Measurements from ENCODE around the gene SBF2.

Gene SBF2

DNA sequence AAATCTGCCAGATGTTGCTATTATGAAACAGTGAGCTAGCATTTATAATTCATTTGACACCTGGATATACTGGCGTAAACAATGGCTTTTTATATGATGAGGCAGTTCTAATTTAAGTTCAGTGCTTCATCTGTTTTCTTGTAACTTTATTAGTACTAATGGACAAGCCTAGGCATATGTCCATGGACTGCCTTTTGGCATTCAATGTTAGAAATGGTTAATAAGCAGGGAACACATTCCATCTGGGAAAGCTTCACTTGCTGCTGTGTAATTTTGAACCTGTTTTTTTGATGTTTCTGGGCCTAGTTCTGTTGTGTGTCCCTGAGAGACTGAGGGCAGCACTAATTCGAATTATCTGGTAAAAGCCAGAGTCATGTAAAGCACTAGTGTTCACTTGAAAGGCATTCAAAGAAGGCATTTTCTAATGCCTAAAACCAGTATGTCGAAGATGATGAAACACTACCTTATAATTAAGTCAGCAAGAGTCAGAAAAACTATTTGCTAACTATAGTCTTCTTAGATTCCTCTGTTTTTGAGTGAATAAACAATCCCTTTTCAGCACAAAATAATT lies 491.6 kb downstream of the SBF2 start:
- Histone ChIP-seq H3K36me3 (ENCODE audit: control insufficient read depth, insufficient read depth, low read length) (no peaks in the 10 kb centered on the region), H3K4me1 (ENCODE audit: control insufficient read depth, insufficient read depth, low read length) (no peaks in the 10 kb centered on the region), H3K9me3 (ENCODE audit: control insufficient read depth, low read length) (no peaks in the 10 kb centered on the region), H3K27me3 (ENCODE audit: control insufficient read depth, insufficient read depth, low read length) (no peaks in the 10 kb centered on the region), H3K9ac (ENCODE audit: low read length) (no peak overlapping the region), H3K4me3 (ENCODE audit: low read length) (no peak overlapping the region)

DNA sequence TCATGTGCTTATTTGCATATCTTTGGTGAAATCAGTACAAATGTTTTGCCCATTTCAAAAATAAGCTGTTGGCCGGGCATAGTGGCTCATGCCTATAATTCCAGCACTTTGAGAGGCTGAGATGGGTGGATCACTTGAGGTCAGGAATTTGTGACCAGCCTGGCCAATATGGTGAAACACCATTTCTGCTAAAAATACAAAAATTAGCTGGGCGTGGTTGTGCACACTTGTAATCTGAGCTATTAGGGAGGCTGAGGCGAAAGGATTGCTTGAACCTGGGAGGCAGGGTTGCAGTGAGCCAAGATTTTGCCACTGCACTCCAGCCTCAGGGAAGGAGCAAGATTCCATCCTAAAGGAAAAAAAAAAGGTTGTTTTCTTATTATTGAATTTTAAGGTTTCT lies 494.1 kb downstream of the SBF2 start:
- Histone ChIP-seq H3K4me1 (ENCODE audit: control insufficient read depth, insufficient read depth, low read length) (no peaks in the 10 kb centered on the region), H3K4me3 (ENCODE audit: low read length) (no peak overlapping the region), H3K9me3 (ENCODE audit: control insufficient read depth, low read length) (no peaks in the 10 kb centered on the region), H3K36me3 (ENCODE audit: control insufficient read depth, insufficient read depth, low read length) (no peaks in the 10 kb centered on the region), H3K27me3 (ENCODE audit: control insufficient read depth, insufficient read depth, low read length) (no peaks in the 10 kb centered on the region), H3K9ac (ENCODE audit: low read length) (no peak overlapping the region)

DNA sequence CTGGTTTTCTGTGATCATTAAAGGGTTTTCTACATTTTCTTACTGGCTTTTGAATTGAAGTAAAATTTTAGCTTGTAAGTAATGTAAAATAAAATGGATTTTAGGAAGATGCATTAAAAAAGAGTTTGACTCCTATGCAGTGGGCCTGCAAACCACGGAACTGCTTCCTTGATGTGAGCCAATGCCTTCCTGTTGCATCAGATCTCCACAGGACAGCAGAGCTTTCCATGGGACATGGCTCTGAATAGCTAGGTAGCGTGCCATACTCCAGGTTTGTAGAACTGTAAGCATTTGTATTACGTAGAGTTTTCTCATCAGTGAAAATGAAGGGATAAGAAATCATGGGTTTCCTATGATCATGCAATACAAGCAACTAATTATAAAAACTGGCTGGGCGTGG lies 496.7 kb downstream of the SBF2 start:
- no peaks in the 10 kb centered on the region for H3K36me3 ChIP-seq (ENCODE audit: control insufficient read depth, insufficient read depth, low read length)

DNA sequence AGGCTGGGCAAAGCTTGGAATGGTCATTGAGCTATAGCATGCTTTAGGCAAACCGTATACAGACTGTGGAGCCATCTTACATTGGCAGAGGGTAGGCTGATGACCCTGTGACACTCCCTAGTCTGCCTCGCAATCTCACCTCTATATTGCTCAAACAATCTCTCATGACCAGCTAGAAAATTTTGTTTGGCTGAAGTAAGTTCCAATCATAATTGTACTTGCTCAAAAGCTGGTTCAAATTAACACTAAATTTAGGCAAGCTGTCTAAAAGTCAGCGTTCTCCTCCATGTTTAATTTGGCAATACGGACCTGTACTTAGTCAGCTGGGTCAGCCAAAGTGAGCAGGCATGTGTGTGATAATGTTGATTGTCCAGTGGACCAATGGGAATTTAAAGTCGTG lies 497.2 kb downstream of the SBF2 start:
- Histone ChIP-seq H3K4me1 (ENCODE audit: control insufficient read depth, insufficient read depth, low read length) (no peaks in the 10 kb centered on the region), H3K9ac (ENCODE audit: low read length) (no peak overlapping the region), H3K4me3 (ENCODE audit: low read length) (no peak overlapping the region), H3K36me3 (ENCODE audit: control insufficient read depth, insufficient read depth, low read length) (no peaks in the 10 kb centered on the region), H3K9me3 (ENCODE audit: control insufficient read depth, low read length) (no peaks in the 10 kb centered on the region), H3K27me3 (ENCODE audit: control insufficient read depth, insufficient read depth, low read length) (no peaks in the 10 kb centered on the region)

More for the DNA sequence above, 496.7 kb downstream of the SBF2 start:
- Histone ChIP-seq H3K4me1 (ENCODE audit: control insufficient read depth, insufficient read depth, low read length) (no peaks in the 10 kb centered on the region), H3K9ac (ENCODE audit: low read length) (no peak overlapping the region), H3K4me3 (ENCODE audit: low read length) (no peak overlapping the region), H3K27me3 (ENCODE audit: control insufficient read depth, insufficient read depth, low read length) (no peaks in the 10 kb centered on the region), H3K9me3 (ENCODE audit: control insufficient read depth, low read length) (no peaks in the 10 kb centered on the region)

DNA sequence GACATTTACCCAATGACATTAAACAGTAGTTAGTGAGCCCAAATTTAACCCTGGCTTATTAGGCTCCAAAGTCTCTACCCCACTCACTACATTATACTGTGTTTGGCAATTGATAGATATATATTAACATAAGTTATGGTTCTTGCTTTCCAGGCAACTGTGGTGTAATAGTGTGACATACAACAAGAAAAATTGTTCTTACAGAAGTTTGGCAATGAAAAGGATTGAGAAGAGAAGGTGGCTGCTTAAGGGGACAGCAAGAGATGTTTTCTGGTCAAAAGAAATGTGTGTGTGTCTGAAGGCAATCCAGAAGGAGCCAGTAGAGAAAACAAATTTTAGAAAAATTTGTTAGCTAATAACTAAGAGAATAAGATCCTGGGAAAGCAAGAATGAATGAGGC lies 497.8 kb downstream of the SBF2 start:
- Histone ChIP-seq H3K27me3 (ENCODE audit: control insufficient read depth, insufficient read depth, low read length) (no peaks in the 10 kb centered on the region), H3K36me3 (ENCODE audit: control insufficient read depth, insufficient read depth, low read length) (no peaks in the 10 kb centered on the region), H3K9me3 (ENCODE audit: control insufficient read depth, low read length) (no peaks in the 10 kb centered on the region), H3K4me3 (ENCODE audit: low read length) (no peak overlapping the region), H3K4me1 (ENCODE audit: control insufficient read depth, insufficient read depth, low read length) (no peaks in the 10 kb centered on the region), H3K9ac (ENCODE audit: low read length) (no peak overlapping the region)

DNA sequence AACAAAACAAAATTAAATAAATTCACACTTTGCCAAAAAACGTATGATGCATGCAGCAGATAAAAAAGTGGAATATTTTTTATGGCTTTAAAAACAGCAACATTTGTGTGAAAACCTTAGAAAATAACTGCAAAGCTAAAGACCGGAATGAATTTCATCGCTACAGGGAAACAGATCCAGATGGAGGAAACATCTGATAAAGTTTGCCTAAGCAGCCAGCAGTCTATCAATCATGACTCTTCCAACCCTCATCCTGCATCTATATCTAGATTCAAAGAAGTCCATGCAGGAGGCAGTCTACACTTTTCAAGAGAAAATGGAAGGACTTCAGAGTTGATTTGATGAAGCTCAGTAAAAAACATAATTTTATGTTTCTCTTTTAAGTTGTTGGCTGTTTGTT lies 503.3 kb downstream of the SBF2 start:
- H3K9me3 ChIP-seq (ENCODE audit: control insufficient read depth, low read length), result no peaks in the 10 kb centered on the region
- no peak overlapping the region for H3K9ac ChIP-seq (ENCODE audit: low read length)
- H3K36me3 ChIP-seq (ENCODE audit: control insufficient read depth, insufficient read depth, low read length), result no peaks in the 10 kb centered on the region
- H3K27me3 ChIP-seq (ENCODE audit: control insufficient read depth, insufficient read depth, low read length), result no peaks in the 10 kb centered on the region
- H3K4me1 ChIP-seq (ENCODE audit: control insufficient read depth, insufficient read depth, low read length), result no peaks in the 10 kb centered on the region
- no peak overlapping the region for H3K4me3 ChIP-seq (ENCODE audit: low read length)

DNA sequence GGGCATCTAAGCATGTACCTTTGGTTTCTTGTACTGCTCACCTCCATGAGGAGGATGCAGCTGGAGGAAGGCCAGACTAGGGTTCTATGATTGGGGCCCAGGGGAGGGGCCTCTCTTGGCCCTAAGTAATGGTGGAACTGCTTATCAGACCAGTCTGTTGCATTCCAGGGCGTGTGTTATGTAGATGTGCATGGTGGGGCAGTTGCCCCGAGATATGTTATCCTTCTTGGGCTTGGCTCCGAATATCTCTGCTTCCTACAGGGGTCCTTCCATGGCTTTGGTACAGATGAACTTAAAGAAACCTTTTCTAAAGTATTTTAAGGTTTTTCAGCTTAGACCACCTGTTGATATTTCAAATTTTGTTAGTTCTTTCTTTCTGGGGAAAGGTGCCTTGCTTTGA lies 504.1 kb downstream of the SBF2 start:
- no peak overlapping the region for H3K9ac ChIP-seq (ENCODE audit: low read length)
- H3K4me1 ChIP-seq (ENCODE audit: control insufficient read depth, insufficient read depth, low read length), result no peaks in the 10 kb centered on the region
- no peaks in the 10 kb centered on the region for H3K27me3 ChIP-seq (ENCODE audit: control insufficient read depth, insufficient read depth, low read length)
- H3K36me3 ChIP-seq (ENCODE audit: control insufficient read depth, insufficient read depth, low read length), result no peaks in the 10 kb centered on the region
- no peak overlapping the region for H3K4me3 ChIP-seq (ENCODE audit: low read length)
- H3K9me3 ChIP-seq (ENCODE audit: control insufficient read depth, low read length), result no peaks in the 10 kb centered on the region

DNA sequence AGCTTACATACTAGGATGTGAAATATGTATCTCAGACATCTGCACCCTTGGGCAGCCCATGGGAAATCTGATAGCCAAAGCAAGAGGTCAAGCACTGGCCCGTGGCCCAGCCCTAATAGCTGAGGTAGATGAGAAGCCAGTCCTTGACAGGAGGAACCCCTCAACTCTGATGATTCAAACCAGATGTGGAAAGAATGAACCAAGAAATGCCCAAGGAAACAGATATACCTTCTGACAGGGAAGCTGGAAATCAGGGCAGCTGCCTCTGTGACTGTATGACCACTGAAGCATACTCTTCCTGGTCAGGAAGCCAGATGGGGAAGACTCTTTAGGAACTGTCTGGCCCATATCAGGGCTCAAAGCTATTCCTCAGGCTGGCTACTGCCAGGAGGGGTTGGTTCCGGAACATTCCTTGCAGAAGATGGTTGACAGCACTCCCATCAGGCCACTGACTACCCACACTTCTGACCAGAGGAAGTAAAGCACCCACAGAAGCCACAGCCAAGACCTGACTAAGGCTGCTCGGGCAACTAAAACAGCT lies 506.0 kb downstream of the SBF2 start:
- no peaks in the 10 kb centered on the region for H3K9me3 ChIP-seq (ENCODE audit: control insufficient read depth, low read length)
- H3K4me1 ChIP-seq (ENCODE audit: control insufficient read depth, insufficient read depth, low read length), result no peaks in the 10 kb centered on the region
- H3K9ac ChIP-seq (ENCODE audit: low read length), result no peak overlapping the region
- no peaks in the 10 kb centered on the region for H3K27me3 ChIP-seq (ENCODE audit: control insufficient read depth, insufficient read depth, low read length)
- H3K36me3 ChIP-seq (ENCODE audit: control insufficient read depth, insufficient read depth, low read length), result no peaks in the 10 kb centered on the region
- no peak overlapping the region for H3K4me3 ChIP-seq (ENCODE audit: low read length)

DNA sequence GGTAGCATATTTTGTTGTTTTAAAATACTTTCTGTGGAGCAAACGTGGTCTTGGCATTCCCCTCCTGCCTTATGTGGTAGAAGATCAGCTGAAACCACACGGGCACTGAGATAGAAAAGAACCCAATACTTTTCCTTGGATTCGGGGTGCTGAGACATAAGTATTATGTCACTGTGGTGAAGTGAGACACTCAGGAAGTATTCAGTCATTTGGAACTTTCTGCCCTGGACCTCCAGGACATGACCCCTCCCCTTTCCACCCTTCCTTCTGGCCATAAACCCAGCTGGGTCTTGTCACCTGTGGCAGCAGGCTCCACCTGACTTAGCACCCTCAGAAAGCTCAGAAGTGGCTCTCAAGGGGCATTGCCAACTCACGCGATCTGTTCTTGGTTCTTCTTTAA lies 506.8 kb downstream of the SBF2 start:
- H3K9me3 ChIP-seq (ENCODE audit: control insufficient read depth, low read length), result no peaks in the 10 kb centered on the region
- H3K9ac ChIP-seq (ENCODE audit: low read length), result no peak overlapping the region
- H3K4me1 ChIP-seq (ENCODE audit: control insufficient read depth, insufficient read depth, low read length), result no peaks in the 10 kb centered on the region
- H3K36me3 ChIP-seq (ENCODE audit: control insufficient read depth, insufficient read depth, low read length), result no peaks in the 10 kb centered on the region
- no peak overlapping the region for H3K4me3 ChIP-seq (ENCODE audit: low read length)
- no peaks in the 10 kb centered on the region for H3K27me3 ChIP-seq (ENCODE audit: control insufficient read depth, insufficient read depth, low read length)

DNA sequence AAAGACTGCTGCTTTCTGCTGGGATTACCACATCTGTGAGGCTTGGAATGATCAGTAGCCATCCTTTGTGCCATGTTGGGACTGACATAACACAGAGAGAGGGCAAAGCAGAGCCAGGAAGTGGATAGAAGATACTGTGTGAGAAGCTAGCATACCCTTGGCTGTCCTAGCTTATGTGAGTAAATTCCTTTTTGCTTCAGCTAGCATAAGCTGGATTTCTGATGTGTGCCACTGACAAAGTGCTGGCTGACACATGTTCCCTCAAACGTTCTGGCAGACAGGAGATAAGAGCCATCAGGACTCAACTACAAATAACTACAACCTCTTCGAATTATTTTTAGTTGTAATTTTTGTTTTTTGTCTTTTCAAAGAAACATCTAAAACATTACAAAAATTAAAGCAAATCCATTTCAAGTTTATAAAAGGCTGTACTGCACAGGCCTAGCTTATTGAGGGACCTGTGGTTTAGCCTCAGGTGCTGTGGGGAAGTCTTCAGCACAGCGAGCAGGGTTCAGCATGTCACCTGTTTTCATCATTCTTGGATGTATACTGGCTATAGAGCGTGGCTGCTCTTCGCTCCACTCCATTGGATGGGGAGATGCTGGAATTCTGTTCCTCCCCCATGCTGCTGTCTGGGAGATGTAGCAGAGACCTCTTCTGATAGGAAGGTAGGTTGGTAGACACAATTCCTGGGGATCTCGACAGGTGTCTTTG lies 509.3 kb downstream of the SBF2 start:
- H3K4me1 ChIP-seq (ENCODE audit: control insufficient read depth, insufficient read depth, low read length), result no peaks in the 10 kb centered on the region
- H3K27me3 ChIP-seq (ENCODE audit: control insufficient read depth, insufficient read depth, low read length), result no peaks in the 10 kb centered on the region
- no peaks in the 10 kb centered on the region for H3K9me3 ChIP-seq (ENCODE audit: control insufficient read depth, low read length)
- no peaks in the 10 kb centered on the region for H3K36me3 ChIP-seq (ENCODE audit: control insufficient read depth, insufficient read depth, low read length)
- H3K9ac ChIP-seq (ENCODE audit: low read length), result no peak overlapping the region
- H3K4me3 ChIP-seq (ENCODE audit: low read length), result no peak overlapping the region

DNA sequence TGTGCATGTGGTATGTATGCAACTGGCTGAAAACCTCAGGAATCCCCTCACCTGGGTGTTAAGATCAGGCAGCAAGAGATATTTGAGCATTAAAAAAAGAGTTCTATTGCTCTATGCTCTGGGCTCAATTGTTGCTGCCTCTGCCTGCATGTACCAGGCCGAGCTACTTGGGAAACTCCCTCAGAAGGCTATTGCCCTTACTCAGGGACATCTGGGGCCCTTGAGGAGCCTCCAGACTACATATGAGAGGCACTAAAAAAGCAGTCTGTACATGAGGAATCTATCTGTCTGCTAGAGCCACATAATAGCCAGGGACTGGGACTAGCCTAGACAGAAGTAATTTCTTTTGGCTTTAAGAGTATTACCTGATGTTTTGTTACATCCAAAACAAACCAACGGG lies 510.0 kb downstream of the SBF2 start:
- H3K9ac ChIP-seq (ENCODE audit: low read length), result no peak overlapping the region
- no peak overlapping the region for H3K4me3 ChIP-seq (ENCODE audit: low read length)
- H3K9me3 ChIP-seq (ENCODE audit: control insufficient read depth, low read length), result no peaks in the 10 kb centered on the region
- no peaks in the 10 kb centered on the region for H3K36me3 ChIP-seq (ENCODE audit: control insufficient read depth, insufficient read depth, low read length)
- no peaks in the 10 kb centered on the region for H3K4me1 ChIP-seq (ENCODE audit: control insufficient read depth, insufficient read depth, low read length)
- H3K27me3 ChIP-seq (ENCODE audit: control insufficient read depth, insufficient read depth, low read length), result no peaks in the 10 kb centered on the region

DNA sequence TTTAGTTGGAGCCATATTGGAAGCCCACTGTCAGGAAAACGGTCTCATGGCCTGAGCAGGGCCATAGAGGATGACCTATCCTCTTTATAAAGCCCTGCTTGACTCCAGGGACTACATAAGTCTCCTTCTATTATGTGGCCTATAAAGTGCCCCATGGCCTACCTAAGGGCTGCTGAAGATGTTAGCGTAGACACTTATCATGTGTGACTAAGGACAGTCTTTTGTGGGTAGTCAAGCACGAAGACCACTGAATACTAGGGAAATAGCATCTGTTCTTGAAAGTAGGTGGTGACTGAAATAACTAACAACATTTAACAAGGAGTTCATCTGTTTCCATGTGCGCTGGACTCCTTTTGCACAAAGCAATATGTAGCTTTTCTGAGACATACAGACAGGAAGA lies 513.1 kb downstream of the SBF2 start:
- Histone ChIP-seq H3K4me1 (ENCODE audit: control insufficient read depth, insufficient read depth, low read length) (no peaks in the 10 kb centered on the region), H3K36me3 (ENCODE audit: control insufficient read depth, insufficient read depth, low read length) (no peaks in the 10 kb centered on the region), H3K9ac (ENCODE audit: low read length) (no peak overlapping the region), H3K4me3 (ENCODE audit: low read length) (no peak overlapping the region), H3K9me3 (ENCODE audit: control insufficient read depth, low read length) (no peaks in the 10 kb centered on the region), H3K27me3 (ENCODE audit: control insufficient read depth, insufficient read depth, low read length) (no peaks in the 10 kb centered on the region)
